ENCODE results near the gene CFAP73.

CFAP73 gene

GRCh38 chr12:113159937-113160336 lies 10.4 kb downstream of the CFAP73 start:
- H3K27ac ChIP-seq: no peak overlapping the region
- TF ChIP-seq ZFX (IDR thresholded peaks at IDR 0.05): no peak
- TF ChIP-seq, protein P1, sequence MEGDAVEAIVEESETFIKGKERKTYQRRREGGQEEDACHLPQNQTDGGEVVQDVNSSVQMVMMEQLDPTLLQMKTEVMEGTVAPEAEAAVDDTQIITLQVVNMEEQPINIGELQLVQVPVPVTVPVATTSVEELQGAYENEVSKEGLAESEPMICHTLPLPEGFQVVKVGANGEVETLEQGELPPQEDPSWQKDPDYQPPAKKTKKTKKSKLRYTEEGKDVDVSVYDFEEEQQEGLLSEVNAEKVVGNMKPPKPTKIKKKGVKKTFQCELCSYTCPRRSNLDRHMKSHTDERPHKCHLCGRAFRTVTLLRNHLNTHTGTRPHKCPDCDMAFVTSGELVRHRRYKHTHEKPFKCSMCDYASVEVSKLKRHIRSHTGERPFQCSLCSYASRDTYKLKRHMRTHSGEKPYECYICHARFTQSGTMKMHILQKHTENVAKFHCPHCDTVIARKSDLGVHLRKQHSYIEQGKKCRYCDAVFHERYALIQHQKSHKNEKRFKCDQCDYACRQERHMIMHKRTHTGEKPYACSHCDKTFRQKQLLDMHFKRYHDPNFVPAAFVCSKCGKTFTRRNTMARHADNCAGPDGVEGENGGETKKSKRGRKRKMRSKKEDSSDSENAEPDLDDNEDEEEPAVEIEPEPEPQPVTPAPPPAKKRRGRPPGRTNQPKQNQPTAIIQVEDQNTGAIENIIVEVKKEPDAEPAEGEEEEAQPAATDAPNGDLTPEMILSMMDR (conservative IDR thresholded peaks at IDR 0.05): no peak

GRCh38 chr12:113161415-113162016 lies 12.0 kb downstream of the CFAP73 start:
- no peak overlapping the region for H3K27ac ChIP-seq
- TF ChIP-seq, protein P1 (conservative IDR thresholded peaks at IDR 0.05): no peak
- no peak for TF ChIP-seq ZFX (IDR thresholded peaks at IDR 0.05)

DNA sequence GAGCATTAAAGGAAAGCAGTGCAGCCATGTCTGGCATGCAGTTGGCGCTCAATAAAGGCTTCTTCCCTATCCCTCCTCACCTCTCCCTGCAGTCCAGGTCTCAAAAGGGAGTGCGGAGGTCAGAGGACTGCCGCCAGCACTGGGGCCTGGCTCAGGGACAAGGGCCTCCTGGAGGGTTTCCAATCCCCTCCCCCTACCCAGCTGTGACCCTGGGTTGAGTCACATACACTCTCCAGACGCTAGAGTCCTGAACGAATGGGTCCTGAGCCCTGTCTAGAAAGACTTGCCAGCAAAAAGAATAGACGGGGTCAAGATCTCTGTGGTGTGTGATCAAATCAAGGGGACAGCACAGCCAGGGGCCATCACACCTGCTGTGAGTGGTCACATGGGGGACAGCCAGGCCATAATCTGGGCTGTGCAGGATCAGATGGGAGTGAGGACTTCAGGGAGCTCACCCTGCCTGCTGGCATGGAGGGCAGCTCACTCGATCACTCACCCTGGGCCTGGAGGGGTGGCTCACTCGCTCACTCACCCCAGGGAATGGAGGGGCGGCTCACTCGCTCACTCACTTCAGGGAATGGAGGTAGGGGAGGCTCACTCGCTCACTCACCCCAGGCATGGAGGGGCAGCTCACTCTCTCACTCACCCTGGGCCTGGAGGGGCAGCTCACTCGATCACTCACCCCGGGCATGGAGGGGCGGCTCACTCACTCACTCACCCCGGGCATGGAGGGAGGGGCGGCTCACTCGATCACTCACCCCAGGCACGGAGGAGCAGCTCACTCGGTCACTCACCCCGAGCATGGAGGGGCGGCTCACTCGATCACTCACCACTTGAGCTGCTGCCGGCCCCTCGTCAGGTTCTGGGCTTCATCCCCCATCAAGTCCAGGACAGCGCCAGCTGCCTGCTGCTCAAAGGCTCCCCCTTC lies 12.8 kb downstream of the CFAP73 start:
- no peak overlapping the region for H3K27ac ChIP-seq
- TF ChIP-seq, protein P1 (conservative IDR thresholded peaks at IDR 0.05): no peak
- no peak for TF ChIP-seq ZFX (IDR thresholded peaks at IDR 0.05)

GRCh38 chr12:113163030-113163360 lies 13.5 kb downstream of the CFAP73 start:
- H3K27ac ChIP-seq: no peak overlapping the region
- TF ChIP-seq, protein P1 (conservative IDR thresholded peaks at IDR 0.05): no peak
- TF ChIP-seq ZFX (IDR thresholded peaks at IDR 0.05): no peak

DNA sequence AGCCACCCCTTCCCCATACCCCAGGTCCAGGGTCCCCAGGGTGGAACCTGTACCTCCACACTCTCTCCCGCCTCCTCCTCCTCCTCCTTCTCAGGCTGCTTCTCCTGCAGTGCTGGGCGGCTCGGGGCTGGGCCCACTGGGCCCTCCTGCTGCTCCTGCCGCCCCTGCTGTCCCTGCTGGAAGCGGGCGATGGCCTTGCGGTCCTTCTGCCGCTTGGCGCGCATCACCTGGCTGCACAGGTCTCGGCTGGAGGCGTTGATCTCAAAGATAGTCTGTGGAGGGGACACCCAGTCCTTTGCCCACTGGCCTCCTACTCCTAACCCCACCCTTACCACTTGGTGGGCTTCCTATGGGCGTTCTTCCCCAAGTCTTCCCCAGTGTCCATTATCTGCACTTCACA lies 14.5 kb downstream of the CFAP73 start:
- H3K27ac ChIP-seq: no peak overlapping the region
- no peak for TF ChIP-seq ZFX (IDR thresholded peaks at IDR 0.05)
- TF ChIP-seq, protein P1 (conservative IDR thresholded peaks at IDR 0.05): no peak

- TF ChIP-seq, protein P1 (conservative IDR thresholded peaks at IDR 0.05): no peak
- TF ChIP-seq ZFX (IDR thresholded peaks at IDR 0.05): no peak
Observed at GRCh38 chr12:113165521-113166450, 16.3 kb downstream of the CFAP73 start.

More at GRCh38 chr12:113165521-113166450, 16.3 kb downstream of the CFAP73 start:
- no peak overlapping the region for H3K27ac ChIP-seq
